IMR-90 (cell line): Measurements from ENCODE around the gene FNDC3B. TPM values are rescaled to one million over a fixed set of nuclear protein-coding genes. Genes with fewer than 3 reads are reported as not detected.

ENCODE experiments used
- ATAC-seq: fragments of 200-7000 bp; cut with Tn5 transposase; 2 replicates; pipeline ENCODE4 v1.9.1; 2020; ENCODE audit warnings: low read depth, mild to moderate bottlenecking, moderate library complexity
- BruUV-seq: library from RNA; stranded (reverse); fragments of 400-500 nt; replicated peaks from 2 replicates; lab custom pipeline; 2021; lab: Mats Ljungman, UMichigan
- CTCF ChIA-PET: fragments of 300-600 bp; formaldehyde crosslinking; extraction: SDS; loops from one replicate; lab custom pipeline; 2021; ENCODE audit warnings: antibody characterized with exemption; lab: Yijun Ruan, JAX
- POLR2A ChIA-PET: fragments of 300-600 bp; sonication (Branson Sonifier 250); formaldehyde crosslinking; loops from one replicate; lab custom pipeline; 2022; ENCODE audit warnings: antibody characterized with exemption; ENCODE audit not compliant: unreplicated experiment; lab: Charles Lee
- DNase-seq: peaks from one replicate; pipeline ENCODE4 v3.0.0; 2013
- H2AFZ ChIP-seq: replicated peaks from 2 replicates; pipeline ENCODE3; 2013; ENCODE audit warnings: low read length, mild to moderate bottlenecking; ENCODE audit not compliant: poor library complexity
- H2AK5ac ChIP-seq: 2 replicates; pipeline ENCODE4 v1.6.1; 2013; ENCODE audit warnings: low read depth, low read length, inconsistent platforms
- H2AK9ac ChIP-seq: replicated peaks from 2 replicates; pipeline ENCODE3; 2013; ENCODE audit warnings: mild to moderate bottlenecking, low read depth, low read length, moderate library complexity; ENCODE audit not compliant: poor library complexity
- H2BK120ac ChIP-seq: 2 replicates; pipeline ENCODE4 v1.6.1; 2013; ENCODE audit warnings: low read depth, low read length, inconsistent platforms
- H2BK15ac ChIP-seq: 3 replicates; pipeline ENCODE4 v1.6.1; 2013; ENCODE audit warnings: low read depth, low read length, inconsistent platforms
- H2BK20ac ChIP-seq: 2 replicates; pipeline ENCODE4 v1.6.1; 2013; ENCODE audit warnings: low read depth, mild to moderate bottlenecking, inconsistent platforms, low read length, moderate library complexity
- H2BK5ac ChIP-seq: 2 replicates; pipeline ENCODE4 v1.6.1; 2013; ENCODE audit warnings: mild to moderate bottlenecking, low read depth, low read length, inconsistent platforms; ENCODE audit not compliant: poor library complexity, severe bottlenecking
- H3K14ac ChIP-seq: replicated peaks from 2 replicates; pipeline ENCODE4 v1.6.1; 2013; ENCODE audit warnings: low read depth, low read length, inconsistent platforms
- H3K18ac ChIP-seq: 2 replicates; pipeline ENCODE4 v1.6.1; 2013; ENCODE audit warnings: low read depth, low read length, control low read depth
- H3K23ac ChIP-seq: 2 replicates; pipeline ENCODE4 v1.6.1; 2013; ENCODE audit warnings: low read depth, low read length, inconsistent platforms
- H3K27ac ChIP-seq: 2 replicates; pipeline ENCODE4 v1.5.1; 2013; ENCODE audit warnings: mild to moderate bottlenecking, control low read depth, low read length; ENCODE audit not compliant: insufficient read depth
- H3K27me3 ChIP-seq: 2 replicates; pipeline ENCODE4 v1.6.1; 2013; ENCODE audit warnings: low read length; ENCODE audit not compliant: control insufficient read depth, insufficient read depth
- H3K36me3 ChIP-seq: 2 replicates; pipeline ENCODE4 v1.6.1; 2013; ENCODE audit warnings: low read length, mixed read lengths; ENCODE audit not compliant: control insufficient read depth, insufficient read depth
- H3K4ac ChIP-seq: 2 replicates; pipeline ENCODE4 v1.6.1; 2013; ENCODE audit warnings: low read depth, low read length, inconsistent platforms
- H3K4me1 ChIP-seq: 2 replicates; pipeline ENCODE4 v1.6.1; 2013; ENCODE audit warnings: low read length, mixed read lengths; ENCODE audit not compliant: control insufficient read depth, insufficient read depth
- H3K4me2 ChIP-seq: 2 replicates; pipeline ENCODE4 v1.6.1; 2013; ENCODE audit warnings: low read depth, mild to moderate bottlenecking, control low read depth, low read length, moderate library complexity
- H3K4me3 ChIP-seq: 2 replicates; pipeline ENCODE4 v1.5.1; 2013; ENCODE audit warnings: low read depth, mild to moderate bottlenecking, control low read depth, low read length, moderate library complexity; ENCODE audit not compliant: insufficient read depth
- H3K56ac ChIP-seq: 2 replicates; pipeline ENCODE4 v1.6.1; 2013; ENCODE audit warnings: low read length, inconsistent platforms; ENCODE audit not compliant: insufficient read depth; ENCODE audit errors: extremely low read depth
- H3K79me1 ChIP-seq, 2 experiments: 2 replicates each; pipeline ENCODE4 v1.6.1; 2013; ENCODE audit warnings: low read length in 2 of 2, inconsistent platforms in 1 of 2, low read depth in 1 of 2
- H3K9ac ChIP-seq: 2 replicates; pipeline ENCODE4 v1.6.1; 2013; ENCODE audit warnings: low read depth, low read length, control low read depth
- H3K9me1 ChIP-seq: 2 replicates; pipeline ENCODE4 v1.6.1; 2013; ENCODE audit warnings: low read length, inconsistent platforms; ENCODE audit not compliant: insufficient read depth
- H3K9me3 ChIP-seq: 2 replicates; pipeline ENCODE4 v1.6.1; 2013; ENCODE audit warnings: low read length; ENCODE audit not compliant: control insufficient read depth, insufficient read depth
- H4K20me1 ChIP-seq: 2 replicates; pipeline ENCODE4 v1.6.1; 2013; ENCODE audit warnings: low read length, inconsistent platforms; ENCODE audit not compliant: insufficient read depth
- H4K5ac ChIP-seq: 2 replicates; pipeline ENCODE4 v1.6.1; 2013; ENCODE audit warnings: mild to moderate bottlenecking, low read depth, low read length, control low read depth
- H4K8ac ChIP-seq, 2 experiments: 2 replicates each; pipeline ENCODE4 v1.6.1; 2013; ENCODE audit warnings: low read depth in 2 of 2, low read length in 2 of 2, control low read depth in 1 of 2, inconsistent platforms in 1 of 2
- H4K91ac ChIP-seq: 2 replicates; pipeline ENCODE4 v1.6.1; 2013; ENCODE audit warnings: low read depth, low read length, inconsistent platforms; ENCODE audit not compliant: insufficient read depth
- MAFK ChIP-seq: IDR thresholded peaks from 2 replicates; pipeline ENCODE4 v1.6.1; 2012; ENCODE audit warnings: low read depth, low read length, improper control_type of control experiment
- RCOR1 ChIP-seq: IDR thresholded peaks from 2 replicates; pipeline ENCODE4 v1.6.1; 2012; ENCODE audit warnings: mild to moderate bottlenecking, low read length, improper control_type of control experiment; ENCODE audit not compliant: insufficient replicate concordance
- RFX5 ChIP-seq: IDR thresholded peaks from 2 replicates; pipeline ENCODE4 v1.8.0; 2012; ENCODE audit warnings: low read depth, mild to moderate bottlenecking, low read length, moderate library complexity
- WGBS, 2 experiments: methylation state at CpG; one replicate each; pipeline versions ENCODE4 v1.1.5 to v1.1.7; 2013; ENCODE audit warnings: missing lambda C conversion rate in 2 of 2; ENCODE audit not compliant: insufficient read length in 1 of 2; ENCODE audit errors: extremely low coverage in 2 of 2; 5-methylcytosine and 5-hydroxymethylcytosine counted together
- dilution Hi-C: fragments of 300-500 bp; cut with HindIII; formaldehyde crosslinking; loops from one replicate; pipeline ENCODE4 v1.14.3; 2018; ENCODE audit warnings: low sequenced_read_pairs; ENCODE audit not compliant: unreplicated experiment
- in situ Hi-C: fragments of 300-500 bp; cut with MboI; formaldehyde crosslinking; loops from 3 replicates; pipeline ENCODE4 v1.14.3; 2019; ENCODE audit warnings: low sequenced_read_pairs, inconsistent platforms, mixed read lengths
- intact Hi-C: fragments of 100-400 bp; cut with micrococcal nuclease; formaldehyde crosslinking; loops from 2 replicates; pipeline ENCODE4 v1.10.0; 2022
- polyA plus RNA-seq, 3 experiments: library from polyadenylated mRNA; depleted of rRNA; stranded (reverse); fragments of >200 nt; gene quantifications; 2 replicates each; pipeline ENCODE4 v1.2.3, GENCODE V29; 2012; ENCODE audit warnings: low replicate concordance in 1 of 3
- total RNA-seq: library from RNA; depleted of rRNA; stranded (reverse); fragments of >200 nt; gene quantifications from 2 replicates; pipeline ENCODE4 v1.2.3, GENCODE V29; 2012

The FNDC3B gene
- total and polyA plus RNA-seq, 2 of the 4 experiments (the other 2 are of a cell fraction): 23.9 to 150 TPM

DNA sequence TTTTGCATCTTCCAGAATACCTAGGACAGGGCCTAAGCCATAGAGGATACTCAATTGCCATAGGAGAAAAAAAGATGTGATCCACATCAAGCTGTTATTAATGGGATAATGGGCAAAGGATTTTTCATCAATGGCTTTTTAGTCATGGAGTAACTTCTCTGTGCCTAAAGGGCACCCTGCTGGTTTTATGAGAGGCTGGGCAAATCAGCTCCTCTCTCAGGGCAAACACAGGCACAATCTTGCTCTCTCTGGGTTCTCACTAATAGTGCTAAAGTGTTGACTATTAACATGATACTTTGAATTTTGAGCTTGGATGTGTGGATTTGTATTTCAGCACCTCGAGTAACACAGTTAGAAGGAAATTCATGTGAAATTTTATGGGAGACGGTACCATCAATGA is 341.3 kb downstream of the FNDC3B start:
- no peak overlapping the region for H4K8ac ChIP-seq

More for the DNA sequence above, 341.3 kb downstream of the FNDC3B start:
- no peak overlapping the region for H2AK9ac ChIP-seq
- peaks cover 4% of the 10 kb centered on the region; the same call in 1 of the 2 replicates for H3K4me1 ChIP-seq
- DNase-seq (no peak), ATAC-seq (no peak)
- no peak overlapping the region for H3K27ac ChIP-seq
- no peaks in the 10 kb centered on the region for H3K9me3 ChIP-seq
- dilution Hi-C loops: no loop called here
- no peak overlapping the region for H2AK5ac ChIP-seq
- no peak overlapping the region for H3K14ac ChIP-seq
- ChIA-PET POLR2A (no interaction called here), CTCF (no interaction called here)
- no peak overlapping the region for H2BK20ac ChIP-seq
- no peaks in the 10 kb centered on the region for H3K27me3 ChIP-seq
- H3K4ac ChIP-seq: no peak overlapping the region
- TF ChIP-seq RCOR1: no peak
- no peak for TF ChIP-seq RFX5
- TF ChIP-seq MAFK: no peak
- intact Hi-C loops: no loop called here
- H2BK15ac ChIP-seq: no peak overlapping the region
- H3K4me2 ChIP-seq: no peak overlapping the region
- no peak overlapping the region for H3K18ac ChIP-seq
- H4K20me1 ChIP-seq: peaks cover 28% of the 10 kb centered on the region; the same call in 1 of the 2 replicates
- H3K36me3 ChIP-seq: peaks cover 35% of the 10 kb centered on the region
- H3K4me3 ChIP-seq: no peak overlapping the region
- H2AFZ ChIP-seq: no peak overlapping the region
- 100% methylated on average over 2 of the region's 2 CpGs; no CpG with 5 or more reads in 1 of the 2 experiments for WGBS, 2 experiments
- 0 out of 2 replicates have a peak, but pooled peaks cover 6% of the 10 kb centered on the region for H3K9me1 ChIP-seq
- H3K23ac ChIP-seq: no peak overlapping the region
- BruUV-seq: no TSS peak
- no peak overlapping the region for H2BK120ac ChIP-seq
- in situ Hi-C loops: no loop called here
- no peak overlapping the region for H2BK5ac ChIP-seq
- H3K9ac ChIP-seq: no peak overlapping the region
- H3K56ac ChIP-seq: no peak overlapping the region
- H4K5ac ChIP-seq: no peak overlapping the region
- H3K79me1 ChIP-seq: peaks cover 17 to 52% of the 10 kb centered on the region in 2 experiments
- H4K91ac ChIP-seq: no peak overlapping the region
